Right hindlimb (tissue), 1 donor: ENCODE results near the gene CCDC30.
"Not testable (repeated sequence)": the region's sequence is repeated elsewhere in the genome, so short reads cannot be mapped to it uniquely, and the experiment has no call there.

ENCODE experiments used
- DNase-seq: peaks from one replicate; pipeline ENCODE4 v3.0.0-alpha.2; 2018

The CCDC30 gene

DNA sequence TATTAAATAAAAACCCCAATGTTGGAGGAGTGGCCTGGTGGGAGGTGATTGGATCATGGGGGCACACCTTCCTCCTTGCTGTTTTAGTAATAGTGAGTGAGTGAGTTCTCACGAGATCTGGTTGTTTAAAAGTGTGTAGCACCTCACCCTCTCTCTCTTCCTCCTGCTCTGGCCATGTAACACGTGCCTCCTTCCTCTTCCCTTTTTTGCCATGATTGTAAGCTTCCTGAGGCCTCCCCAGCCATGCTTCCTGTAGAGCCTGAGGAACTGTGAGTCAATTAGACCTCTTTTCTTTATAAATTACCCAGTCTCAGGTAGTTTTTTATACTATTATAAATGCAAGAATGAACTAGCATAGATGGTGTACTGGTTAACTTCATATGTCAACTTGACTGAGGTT, 68.0 kb downstream of the CCDC30 start:
- no peak for DNase-seq

DNA sequence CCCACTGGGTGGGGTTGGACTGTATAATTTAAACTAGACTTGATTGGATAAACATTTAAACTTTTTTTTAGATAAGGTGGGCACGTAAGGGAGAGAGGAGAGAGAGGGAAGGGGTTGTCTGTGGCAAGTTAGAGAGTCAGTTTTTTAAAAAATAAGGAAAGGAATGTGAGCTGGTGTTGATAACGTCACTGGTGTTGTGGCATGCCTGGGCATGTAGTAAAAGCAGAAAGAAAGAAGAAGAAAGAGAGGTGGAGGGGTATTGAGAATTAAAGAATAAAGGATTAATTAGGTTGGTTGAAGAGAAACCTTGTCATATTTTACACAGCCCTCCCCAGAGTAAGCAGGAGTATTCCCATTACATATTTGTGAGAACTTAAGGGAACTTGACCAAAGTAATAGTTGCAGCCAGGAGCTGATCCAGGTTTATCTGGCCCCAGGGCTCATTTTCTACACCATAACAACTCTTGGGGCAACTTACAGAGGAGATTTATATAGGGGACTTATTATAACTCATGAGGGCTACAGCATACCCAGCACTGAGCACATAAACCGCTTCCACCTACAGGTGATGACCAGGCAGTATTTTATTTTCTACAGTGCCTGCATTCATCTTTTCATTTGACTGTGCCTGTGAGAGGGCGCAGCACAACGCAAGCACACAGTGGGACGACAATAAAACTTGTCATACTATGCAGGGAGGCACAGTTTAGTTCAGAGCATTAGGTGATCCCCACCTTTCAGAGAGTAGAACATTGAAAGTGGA, 70.2 kb downstream of the CCDC30 start:
- no peak for DNase-seq

DNA sequence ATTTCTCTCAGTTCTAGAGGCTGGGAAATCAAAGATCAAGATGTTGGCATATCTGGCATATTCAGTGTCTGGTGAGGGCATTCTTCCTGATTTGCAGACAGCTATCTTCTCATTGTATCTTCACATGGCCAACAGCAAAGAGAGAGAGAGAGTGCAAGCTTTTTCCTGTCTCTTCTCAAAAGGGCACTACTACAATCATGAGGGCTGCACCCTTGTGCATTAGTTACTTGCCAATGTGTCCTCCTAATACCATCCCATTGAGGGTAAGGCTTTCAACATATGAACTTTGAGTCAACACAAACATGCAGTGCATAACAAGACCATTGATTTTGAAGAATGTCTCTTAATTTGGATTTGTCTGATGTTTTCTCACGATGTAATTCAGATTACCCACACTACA, 78.0 kb downstream of the CCDC30 start:
- DNase-seq = no peak

DNA sequence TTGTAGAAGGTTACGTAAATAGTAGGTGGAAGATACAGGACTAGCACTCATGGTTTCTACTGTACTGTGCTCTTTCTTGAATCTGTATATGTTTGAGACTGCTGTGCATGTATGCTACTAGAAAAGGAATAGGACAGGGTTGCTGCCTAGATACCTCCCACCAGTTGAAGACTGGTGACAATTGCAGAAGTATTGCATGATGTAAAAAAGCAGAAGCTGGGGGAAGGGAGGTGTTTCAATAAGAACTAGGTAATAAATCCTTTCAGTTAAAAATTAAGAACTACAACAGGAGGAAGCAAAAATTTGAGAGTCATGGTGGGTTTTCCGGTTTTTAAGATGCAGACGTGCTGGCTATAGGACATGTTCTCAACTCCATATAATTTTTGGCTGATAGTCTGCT, 88.1 kb downstream of the CCDC30 start:
- no peak for DNase-seq

DNA sequence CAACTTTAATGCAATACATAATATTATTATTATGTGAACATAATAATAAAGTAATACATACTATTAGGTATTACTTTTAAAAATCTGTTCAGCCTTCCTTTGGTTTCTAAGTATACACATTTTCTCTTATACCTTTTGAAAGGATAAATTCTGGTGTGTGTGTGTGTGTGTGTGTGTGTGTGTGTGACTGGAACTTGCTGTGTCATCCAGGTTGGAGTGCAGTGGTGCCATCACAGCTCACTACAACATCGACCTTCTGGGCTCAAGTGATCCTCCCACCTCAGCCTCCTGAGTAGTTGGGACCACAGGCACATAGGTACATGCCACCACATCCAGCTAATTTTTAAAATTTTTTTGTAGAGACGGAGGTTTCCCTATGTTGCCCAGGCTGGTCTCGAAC, 88.5 kb downstream of the CCDC30 start:
- no peak for DNase-seq

DNA sequence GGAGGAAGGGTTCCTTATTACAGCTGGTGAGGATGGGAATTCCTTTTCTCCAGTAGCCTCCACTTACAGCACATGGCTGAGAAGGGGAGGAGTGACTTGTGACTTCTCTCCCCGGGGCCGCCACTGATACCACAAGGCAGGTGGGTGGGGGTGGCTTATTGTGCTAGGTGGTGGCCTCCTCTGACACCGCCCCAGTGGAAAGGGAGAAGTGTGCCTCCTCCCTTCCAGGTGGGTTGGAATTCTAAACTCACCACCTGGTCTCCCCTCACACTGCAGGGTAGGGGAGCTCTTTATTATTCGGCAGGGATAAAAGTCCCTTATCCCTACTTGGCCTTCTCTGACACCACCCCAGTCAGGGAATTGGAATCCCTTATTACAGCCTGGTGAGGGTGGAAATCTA, 89.5 kb downstream of the CCDC30 start:
- no peak for DNase-seq

DNA sequence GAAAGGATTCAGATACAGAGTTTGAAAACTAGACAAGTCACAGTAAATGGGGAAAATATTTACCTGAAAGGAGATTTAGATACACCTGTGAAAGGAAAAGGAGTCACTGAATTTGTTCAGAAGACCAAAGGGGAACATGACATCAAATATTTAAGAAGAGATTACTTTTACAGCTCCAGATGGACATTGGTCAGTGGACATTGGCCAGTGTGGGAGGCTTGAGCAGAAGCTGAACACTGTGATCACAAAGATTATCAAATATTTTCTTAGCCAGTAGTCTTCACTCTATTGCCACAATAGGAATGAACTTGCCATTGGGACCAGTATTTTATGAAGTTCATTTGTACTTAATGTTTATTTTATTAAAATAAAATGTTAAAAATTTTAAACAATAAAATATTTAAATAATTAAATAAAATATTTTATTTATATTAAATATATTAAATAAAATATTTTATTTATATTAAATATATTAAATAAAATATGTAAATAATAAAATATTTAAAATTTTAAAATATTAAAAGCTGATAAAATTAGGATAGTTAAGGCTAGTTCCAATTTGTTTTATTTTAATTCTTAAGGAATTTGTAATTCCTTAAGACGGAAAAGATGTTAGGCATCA, 94.3 kb downstream of the CCDC30 start:
- DNase-seq = no peak

DNA sequence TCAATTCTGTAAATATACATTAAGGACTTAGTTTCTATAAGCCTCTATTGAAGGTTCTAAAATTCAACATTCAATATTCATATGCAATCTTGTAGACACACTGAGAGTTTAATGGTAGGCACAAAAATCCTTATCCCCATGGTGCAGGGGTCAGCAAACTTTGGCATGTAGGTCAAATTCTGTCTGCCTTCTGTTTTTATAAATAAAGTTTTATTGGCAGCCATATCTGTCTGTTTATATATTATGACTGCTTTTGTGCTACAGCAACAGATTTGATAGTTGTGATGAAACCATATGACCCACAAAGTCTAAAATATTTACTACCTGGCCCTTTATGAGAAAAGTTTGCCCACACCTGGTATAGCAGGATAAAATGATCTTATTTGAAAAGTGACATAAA, 104.0 kb downstream of the CCDC30 start:
- DNase-seq = no peak

DNA sequence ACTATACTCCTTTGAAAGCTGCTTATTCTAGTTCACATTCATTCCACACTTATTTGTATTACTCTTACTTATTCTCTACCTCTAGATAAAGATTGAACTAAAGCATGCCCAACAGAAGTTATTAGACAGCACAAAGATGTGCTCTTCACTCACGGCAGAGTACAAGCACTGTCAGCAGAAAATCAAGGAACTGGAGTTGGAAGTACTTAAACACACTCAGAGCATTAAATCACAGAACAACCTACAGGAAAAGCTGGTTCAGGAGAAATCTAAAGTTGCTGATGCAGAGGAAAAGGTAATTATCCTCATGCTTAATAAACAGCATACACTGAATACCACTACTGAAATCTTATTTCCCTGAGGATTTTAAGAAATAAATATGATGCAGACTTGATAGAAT, 113.8 kb downstream of the CCDC30 start:
- no peak for DNase-seq

DNA sequence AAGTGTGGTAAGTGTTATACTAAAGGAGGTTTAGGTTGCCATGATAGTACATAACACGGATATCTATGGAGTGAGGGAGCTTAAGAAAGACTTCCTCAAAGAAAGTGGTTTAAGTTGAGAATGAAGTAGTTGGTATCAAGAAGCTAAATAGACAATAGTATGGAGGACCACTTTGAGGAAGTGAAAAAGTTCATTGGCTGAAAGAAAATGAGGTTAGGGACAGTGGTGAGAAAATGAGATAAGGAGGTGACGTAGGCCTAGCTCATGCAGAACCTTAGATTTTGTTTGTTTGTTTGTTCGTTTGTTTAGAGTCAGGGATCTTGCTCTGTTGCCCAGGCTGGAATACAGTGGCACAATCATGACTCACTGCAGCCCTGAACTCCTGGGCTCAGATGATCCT, 122.9 kb downstream of the CCDC30 start:
- no peak for DNase-seq

DNA sequence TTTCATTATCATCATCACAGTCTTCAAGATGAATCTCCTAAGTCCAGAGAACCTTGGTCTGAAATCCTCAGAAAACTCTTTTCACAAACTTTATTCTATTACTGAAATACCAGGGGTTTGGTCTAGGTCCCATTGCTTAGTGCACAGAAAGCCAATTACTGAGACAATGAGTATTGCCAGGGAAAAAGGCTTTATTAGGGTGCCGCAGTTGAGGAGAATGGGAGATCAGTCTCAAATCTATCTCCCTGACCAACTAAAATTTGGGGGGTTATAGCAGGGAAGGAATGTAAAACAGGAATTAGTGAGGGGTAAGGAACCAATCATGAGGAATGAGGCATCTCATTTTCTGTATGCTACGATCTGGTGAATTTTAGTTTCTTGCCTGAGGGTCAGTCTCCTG, 124.7 kb downstream of the CCDC30 start:
- no peak for DNase-seq

DNA sequence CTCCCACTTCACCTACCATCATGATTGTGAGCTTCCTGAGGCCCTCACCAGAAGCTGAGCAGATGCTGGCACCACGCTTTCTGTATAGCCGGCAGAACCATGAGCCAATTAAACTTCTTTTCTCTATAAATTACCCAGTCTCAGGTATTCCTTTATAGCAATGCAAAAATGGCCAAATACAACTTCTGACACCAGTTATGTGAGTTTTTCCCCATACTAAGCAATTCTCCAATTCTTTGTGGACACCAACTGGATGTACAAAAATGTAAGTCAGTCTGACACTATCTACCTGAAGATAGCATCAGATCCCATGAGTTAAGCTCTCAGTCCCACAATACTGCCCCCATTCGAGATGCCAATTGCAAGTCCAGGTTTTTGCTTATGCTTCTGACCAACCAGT, 129.7 kb downstream of the CCDC30 start:
- no peak for DNase-seq

DNA sequence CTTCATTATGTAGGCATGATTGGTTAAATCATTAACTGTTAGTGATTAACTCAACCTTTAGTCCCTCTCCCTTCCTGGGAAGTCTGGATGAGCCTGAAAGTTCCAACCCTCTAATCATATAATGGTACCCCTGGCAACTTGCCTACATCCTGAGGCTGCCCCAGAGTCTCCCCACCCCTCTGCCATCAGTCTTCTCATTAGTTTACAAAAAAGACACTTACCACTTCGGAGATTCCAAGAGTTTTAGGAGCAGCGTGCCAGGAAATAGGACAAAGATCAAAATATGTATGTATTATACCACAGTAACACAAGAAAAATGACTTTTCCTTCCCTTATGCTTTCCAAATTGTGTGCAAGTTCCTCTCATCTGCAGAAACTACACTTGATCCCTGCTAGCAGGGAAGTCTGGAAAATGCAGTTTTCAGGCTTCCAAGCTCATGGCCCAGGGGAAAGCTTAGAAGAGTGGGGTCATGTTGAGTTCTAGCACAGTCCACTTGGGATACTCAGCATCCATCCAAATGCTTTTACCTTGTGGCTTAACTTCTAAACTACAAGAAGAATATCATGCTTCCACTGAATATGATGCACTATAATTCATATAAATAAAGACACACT, 130.5 kb downstream of the CCDC30 start:
- peak; percentile 52 for DNase-seq

DNA sequence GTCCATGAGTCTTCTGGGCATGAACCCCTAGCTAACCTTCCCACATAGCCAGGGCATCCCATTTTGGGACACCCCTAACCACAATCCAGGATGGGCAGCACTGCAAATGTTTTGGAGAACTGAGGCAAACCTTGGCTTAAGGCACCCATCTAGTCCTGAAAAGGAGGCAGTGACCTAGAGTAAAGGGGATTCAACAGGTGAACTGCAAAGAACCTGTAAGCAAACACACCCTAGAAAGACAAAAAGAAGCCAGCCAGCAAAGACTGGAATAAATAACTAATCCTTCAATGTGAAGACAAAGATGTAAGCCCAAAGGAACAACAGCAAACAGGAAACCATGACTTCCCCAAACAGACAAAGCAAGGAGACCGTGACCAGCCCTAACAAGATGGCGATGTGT, 138.4 kb downstream of the CCDC30 start:
- no peak for DNase-seq

DNA sequence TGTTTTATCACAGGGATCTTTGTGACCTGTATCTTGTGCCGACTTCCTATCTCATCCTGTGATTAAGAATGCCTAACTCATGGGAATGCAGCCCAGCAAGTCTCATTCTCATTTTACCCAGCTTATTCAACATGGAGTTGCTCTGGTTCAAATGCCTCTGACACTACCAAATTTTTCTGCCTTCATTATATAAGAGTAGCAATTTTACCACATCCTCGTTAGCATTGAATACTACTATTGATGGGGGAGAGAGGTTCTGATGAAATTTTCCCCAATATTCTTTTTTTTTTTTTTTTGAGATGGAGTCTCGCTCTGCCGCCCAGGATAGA, 150.7 kb downstream of the CCDC30 start:
- no peak for DNase-seq

DNA sequence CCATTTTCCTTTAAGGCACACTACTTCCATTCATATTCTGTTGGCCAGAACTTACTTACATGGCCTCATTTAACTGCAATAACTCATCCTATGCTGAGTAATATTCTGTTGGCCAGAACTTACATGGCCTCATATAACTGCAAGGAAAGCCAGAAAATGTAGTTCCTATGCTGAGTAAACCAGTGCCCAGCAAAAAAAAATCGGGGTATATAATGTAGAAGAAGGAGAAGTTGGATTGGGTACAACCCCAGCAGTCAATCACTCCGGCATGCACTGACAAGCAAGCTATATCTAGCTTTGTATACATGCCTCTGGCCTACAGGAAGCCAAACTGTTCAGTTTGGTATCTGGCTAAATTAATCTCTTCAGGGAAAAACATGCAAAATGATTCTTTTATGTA, 155.8 kb downstream of the CCDC30 start:
- no peak for DNase-seq

DNA sequence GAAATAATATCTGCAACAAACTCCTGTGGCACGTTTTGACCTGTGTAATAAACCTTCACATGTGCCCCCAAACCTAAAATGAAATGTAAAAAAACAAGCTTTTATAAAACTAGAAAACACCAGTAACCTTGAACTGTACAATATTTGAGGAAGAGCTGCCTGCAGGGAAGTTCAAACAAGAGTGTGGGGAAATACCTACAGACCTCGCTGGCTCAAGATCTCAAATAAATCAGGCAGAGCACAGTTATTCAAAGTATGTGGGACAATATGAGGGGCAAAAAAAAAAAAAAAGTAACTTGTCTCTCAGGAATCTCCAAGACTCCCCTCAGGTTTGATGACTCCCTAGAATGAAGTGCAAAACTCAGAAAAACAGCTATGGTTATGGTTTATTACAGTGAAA, 157.2 kb downstream of the CCDC30 start:
- DNase-seq = no peak

DNA sequence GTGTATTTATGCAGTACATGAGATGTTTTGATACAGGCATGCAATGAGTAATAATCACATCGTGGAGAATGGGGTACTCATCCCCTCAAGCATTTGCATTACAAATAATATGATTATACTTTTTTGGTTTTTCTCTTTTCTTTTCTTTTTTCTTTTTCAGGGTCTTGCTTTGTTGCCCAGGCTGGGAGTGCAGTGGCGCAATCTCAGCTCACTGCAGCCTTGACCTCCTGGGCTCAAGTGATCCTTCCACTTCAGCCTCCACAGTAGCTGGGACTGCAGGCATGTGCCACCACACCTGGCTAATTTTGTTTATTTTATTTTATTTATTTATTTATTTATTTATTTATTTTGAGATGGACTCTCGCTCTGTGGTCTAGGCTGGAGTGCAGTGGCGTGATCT, 158.1 kb downstream of the CCDC30 start:
- not testable (repeated sequence) for DNase-seq

DNA sequence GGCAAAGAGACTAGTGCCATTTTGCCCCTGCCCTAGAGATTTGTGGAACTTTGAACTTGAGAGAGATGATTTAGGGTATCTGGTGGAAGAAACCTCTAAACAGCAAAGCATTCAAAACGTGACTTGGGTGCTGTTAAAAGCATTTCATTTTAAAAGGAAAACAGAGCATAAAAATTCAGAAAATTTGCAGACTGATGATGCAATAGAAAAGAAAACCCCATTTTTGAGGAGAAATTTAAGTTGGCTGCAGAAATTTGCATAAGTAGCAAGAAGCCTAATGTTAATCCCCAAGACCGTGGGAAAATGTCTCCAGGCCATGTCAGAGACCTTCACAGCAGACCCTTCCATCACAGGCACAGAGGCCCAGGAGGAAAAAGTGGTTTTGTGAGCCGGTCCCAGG, 164.1 kb downstream of the CCDC30 start:
- not testable (repeated sequence) for DNase-seq

DNA sequence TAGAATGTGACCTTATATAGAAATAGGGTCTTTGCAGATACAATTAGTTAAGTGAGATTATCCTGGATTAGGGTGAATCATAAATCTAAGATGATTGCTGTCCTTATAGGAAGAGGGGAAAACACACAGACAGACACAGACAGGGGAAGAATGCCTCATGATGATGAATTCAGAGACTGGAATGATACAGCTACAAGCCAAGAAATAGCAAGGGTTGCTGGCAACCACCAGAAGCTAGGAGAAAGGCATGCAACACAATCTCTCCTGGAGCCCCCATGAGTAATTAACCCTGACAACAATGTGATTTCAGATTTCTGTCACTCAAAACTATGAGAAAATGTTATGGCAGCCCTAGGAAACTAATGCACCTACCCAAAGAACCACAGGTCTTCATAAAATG, 176.0 kb downstream of the CCDC30 start:
- DNase-seq = no peak

DNA sequence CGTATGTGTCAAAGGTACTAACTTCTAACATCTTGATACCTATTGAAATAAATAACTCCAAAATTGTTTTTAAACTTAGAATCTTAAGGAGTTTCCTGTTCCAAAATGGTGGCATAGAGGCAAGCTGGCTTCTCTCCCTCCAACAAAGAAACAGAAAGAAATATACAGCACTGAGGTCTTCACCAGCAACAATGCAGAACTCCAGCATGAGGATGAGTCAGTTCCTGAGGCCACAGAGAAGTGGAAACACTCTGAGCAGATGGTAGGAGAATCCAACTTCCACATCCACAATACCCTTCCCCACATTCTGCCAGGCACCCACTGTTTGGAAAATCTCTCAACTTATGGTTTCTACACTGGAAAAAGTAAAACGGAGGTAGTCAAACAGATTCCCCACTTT, 183.0 kb downstream of the CCDC30 start:
- DNase-seq = no peak

DNA sequence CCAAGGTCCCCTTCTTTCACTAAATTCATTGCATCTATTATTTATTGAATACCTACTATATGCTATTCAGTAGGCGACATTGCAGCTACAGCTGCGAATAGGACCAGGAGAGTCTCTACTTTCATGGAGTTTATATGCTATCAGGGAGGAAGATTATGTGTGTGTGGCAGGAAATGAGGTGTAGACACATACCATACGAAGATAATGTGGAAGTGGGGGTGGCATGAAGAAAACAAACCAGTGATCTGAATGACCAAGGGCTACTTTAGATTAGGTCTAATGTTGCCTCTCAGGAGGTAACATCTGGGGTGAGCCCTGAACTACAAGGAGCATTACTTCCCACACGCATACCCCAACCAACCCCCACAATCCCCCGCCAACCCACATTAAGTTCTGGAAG, 194.1 kb downstream of the CCDC30 start:
- DNase-seq = no peak

DNA sequence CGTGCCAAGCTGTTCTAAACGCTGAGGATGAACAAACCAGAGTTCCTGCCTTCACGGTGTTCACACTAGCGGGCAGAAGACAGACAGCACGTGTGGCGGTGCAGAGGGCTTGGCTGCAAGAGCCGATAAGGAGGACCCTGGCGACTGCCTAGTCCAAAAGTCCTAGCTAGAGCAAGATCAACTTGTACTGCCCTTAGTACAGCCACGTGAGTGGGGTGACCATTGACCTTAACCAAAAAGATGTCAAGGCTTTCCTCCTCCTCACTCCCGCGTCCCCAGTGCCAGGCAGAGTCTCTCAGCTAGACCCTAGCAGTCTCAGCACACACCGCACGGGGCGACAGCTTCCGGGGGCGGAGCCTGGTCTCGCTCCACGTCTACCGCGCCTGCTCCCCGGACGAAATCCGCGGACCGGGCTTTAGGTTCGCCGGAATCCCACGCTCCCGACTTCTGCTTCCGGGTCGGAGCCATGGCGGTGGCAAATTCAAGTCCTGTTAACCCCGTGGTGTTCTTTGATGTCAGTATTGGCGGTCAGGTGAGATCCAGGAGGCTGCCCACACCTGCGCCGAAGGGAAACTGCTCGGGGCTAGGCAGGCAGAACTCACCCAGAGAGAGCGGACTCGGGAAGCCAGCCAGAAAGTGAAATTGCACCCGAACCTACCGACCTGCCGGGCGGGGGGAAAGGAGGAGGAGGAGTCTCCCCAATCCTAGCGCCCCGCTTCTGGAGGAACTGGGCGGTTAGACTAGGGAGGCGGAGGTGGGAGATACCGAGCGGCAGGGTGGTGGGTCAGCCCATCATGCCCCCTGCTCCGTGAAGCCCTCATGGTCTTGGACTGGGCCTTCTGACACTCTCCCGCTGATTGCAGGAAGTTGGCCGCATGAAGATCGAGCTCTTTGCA, 195.1 kb downstream of the CCDC30 start, which contains the start of gene PPIH:
TSS of gene PPIH (plus strand) at position 443 of the 896 bp plus-strand sequence. CDS start at position 467, 24 bp downstream.
- peak; percentile 97 for DNase-seq
